NK-92 (cell line): ENCODE measurements around the gene RHOV.

Experiments
- DNase-seq: peaks from one replicate; lab custom pipeline; 2025; ENCODE audit not compliant: unreplicated experiment; lab: John Stamatoyannopoulos, UW

The RHOV gene

DNA sequence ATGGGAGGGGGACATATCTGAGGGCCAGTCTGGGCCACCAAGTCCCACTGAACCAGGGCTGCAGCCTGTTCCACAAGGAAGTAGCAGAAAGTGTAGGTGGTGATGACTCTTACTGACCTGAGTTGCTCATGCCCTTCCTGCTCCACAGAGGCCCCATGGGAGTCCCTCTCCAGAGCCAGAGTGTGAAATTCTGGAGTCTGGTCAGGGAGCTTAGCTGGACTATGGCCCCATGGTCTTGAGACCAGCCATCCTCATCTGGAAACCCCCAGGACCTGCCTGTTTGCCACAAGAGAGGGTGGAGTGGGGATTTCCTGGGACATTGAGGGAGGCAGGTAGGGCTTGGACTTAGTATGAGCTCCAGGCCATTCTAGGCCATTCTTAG lies 27.2 kb downstream of the RHOV start:
- DNase-seq = no peak

DNA sequence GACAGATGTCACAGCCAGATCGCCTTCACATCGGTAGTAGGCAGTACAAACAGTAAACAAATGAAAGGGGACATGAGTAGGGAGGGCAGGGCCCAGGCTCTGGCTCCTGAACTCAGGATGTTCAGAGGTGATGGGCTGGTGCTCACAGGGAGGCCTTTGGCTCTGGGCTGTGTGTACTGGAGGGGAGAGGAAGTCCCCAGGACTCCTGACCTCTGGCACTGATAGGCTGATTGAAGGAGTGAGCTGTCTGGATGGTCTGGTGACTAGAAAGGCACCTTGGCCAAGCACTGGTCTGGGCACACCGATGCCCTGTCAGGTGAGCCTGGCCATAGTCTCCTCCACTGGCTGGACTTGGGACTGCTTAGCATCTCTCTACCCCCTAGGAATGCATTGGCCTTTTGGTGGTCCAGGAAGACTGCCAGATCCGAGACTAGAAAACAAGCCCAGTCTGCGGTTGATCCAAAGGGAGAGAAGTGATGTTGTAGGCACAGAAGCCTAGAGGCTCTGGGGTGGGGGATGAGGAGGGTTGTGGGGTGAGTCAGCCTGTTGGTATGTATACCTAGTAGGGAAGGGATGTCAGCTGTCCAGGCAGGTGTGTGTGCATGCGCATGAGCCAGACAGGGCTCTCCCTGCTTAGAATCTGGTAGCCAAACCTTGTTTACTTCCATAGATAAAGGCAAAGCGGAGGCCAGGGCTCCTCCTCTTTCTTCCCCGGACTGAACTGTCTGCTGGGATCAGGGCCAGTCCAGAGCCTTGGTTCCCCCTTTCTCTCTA lies 28.3 kb downstream of the RHOV start:
- DNase-seq = no peak

DNA sequence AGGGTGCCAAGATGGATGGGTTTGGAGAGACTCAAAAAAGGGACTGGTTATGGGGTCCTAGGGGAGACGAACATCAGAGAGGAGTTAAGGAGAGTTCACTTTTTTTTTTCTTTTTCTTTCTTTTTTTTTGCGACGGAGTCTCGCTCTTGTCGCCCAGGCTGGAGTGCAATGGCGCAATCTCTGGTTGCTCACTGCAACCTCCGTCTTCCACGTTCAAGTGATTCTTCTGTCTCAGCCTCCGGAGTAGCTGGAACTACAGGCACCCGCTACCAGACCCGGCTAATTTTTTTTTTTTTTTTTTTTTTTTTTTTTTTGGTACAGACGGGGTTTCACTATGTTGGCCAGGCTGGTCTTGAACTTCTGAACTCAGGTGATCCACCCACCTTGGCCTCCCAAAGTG lies 29.0 kb downstream of the RHOV start:
- DNase-seq = no peak

DNA sequence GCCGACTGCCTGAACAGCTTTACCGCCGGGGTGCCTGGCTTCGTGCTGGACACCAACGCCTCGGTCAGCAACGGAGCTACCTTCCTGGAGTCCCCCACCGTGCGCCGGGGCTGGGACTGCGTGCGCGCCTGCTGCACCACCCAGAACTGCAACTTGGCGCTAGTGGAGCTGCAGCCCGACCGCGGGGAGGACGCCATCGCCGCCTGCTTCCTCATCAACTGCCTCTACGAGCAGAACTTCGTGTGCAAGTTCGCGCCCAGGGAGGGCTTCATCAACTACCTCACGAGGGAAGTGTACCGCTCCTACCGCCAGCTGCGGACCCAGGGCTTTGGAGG lies 29.4 kb downstream of the RHOV start:
- DNase-seq = no peak

DNA sequence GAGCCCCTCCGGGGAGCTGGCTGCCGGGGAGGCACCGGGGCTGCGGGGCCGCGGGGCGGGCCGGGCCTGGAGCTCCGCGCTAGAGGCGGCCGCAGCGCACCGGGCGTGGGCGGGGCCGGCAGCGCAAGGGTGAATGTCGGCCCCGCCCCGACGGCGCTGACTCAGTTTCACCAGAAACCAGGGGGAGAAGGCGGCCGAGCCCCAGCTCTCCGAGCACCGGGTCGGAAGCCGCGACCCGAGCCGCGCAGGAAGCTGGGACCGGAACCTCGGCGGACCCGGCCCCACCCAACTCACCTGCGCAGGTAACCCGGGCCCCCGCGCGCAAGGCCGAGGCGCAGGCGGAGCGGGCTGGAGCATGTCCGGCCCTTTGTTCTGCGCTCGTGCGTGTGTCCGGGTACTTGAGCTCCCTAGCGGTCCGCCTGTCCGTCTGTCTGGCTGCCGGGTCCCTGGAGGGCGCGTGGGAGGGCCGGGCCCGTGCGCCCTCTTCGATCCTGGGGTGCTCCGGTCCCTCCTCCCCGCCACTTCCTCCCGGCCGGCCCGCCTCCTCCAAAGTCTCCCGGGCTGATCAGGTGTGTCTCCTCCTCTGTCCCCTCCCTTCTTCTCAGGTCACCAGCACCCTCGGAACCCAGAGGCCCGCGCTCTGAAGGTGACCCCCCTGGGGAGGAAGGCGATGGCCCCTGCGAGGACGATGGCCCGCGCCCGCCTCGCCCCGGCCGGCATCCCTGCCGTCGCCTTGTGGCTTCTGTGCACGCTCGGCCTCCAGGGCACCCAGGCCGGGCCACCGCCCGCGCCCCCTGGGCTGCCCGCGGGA lies 29.9 kb downstream of the RHOV start, which contains the start of gene SPINT1:
Gene SPINT1, plus strand, starts transcription at position 164 of the 811 bp plus-strand sequence. Its CDS starts 507 bp downstream, at position 671.
- DNase-seq = no peak

DNA sequence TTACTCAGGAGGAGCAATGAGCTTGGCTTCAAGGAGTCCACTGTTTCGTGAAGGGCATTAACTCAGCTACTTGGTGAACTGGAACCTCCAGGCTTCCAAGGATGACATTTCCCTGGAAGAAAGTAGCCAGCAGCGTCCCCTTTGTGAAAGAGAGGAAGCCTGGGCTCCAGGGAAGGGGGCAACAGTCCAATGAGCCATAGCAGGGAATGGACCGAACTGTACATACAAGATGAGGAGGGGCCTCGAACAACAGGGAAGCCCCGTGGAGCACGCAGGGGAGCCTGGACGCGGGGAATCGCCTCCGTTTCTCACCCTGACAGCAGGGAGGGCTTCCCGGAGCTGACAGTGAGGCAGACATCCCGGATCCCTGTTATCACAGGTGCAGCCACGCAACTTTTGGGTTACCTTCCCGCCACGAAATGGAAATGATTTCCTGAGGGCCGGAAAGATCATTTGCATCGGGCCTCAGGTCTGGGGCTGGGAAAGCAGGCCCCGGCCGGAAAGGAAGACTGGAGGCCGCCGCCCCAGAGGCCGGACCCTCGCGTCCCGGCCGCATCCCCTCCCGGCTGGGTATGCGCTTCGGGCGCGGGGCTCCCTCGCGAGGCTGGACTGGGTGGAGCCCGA lies 30.7 kb downstream of the RHOV start:
- DNase-seq = no peak

DNA sequence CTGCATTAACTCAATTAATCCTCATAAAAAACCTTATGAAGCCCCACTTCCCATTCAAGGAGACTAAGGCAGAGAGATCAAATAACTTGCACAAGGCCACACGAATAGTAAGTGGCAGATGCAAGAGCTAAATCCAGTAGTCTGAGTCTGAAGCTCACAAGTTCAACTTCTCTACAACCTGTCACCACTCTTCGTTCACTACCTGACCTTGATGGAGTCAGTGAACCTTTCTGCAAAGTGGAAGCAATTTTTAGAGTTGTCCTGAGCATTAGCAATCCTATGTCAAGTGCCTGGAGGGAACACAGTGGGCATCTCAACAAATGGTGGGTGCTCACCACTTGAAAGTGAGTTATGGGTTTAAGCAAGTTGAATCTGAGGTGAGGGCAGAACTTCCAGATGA lies 32.3 kb downstream of the RHOV start:
- DNase-seq = no peak

DNA sequence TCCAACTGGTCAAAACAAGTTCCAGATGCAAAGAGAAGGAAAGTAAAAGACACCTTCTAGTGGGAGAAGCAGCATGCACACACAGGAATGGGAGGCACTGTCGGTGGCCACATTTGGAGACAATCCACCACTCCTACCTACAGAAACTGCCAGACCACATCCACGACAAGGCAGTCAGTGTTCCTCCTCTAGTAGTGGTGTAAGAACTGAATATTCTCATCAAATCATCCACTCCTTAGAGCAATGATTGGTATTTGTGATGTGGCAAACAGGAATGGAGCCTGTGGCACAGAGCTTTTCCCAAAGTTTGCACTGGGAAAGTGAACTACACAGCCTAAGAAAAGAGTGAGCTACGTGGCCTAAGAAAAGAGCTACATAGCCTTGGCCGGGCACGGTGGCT lies 35.3 kb downstream of the RHOV start:
- no peak for DNase-seq

DNA sequence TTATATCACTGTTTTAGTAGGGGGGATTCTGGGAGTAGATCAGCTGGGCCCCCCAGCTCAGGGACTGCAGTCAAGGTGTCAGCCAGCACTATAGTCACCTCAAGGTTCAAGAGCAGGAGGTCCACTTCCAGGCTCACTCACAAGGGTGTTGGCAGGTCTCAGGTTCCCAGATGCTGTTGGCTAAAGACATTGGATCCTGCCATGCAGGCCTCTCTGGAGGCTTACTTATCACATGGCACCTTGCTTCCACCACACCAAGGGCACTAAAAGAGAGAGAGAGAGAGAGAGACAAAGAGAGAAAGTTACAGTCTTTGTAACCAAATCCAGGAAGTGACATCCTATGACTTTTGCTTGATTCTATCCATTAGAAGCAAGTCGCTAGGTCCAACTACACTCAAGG lies 38.0 kb downstream of the RHOV start:
- no peak for DNase-seq

DNA sequence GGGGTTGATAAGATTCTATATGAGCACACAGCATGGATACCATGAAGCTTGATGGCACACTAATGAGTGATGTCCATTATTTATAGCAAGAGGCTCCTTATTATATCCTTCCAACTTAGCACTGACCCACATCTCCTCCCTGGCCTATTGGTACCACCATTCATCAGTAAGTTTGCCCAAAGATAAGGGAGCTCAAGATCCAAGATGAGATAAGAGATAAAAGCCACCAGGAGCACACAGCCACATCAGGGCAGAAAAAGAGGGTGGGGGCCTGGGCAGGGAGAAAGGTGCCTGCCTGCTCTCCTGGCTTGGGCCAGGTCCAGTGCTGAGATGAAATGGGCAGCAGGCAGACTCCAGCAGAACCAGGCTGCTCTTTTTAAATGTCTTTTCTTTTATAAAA lies 41.1 kb downstream of the RHOV start:
- DNase-seq = no peak

DNA sequence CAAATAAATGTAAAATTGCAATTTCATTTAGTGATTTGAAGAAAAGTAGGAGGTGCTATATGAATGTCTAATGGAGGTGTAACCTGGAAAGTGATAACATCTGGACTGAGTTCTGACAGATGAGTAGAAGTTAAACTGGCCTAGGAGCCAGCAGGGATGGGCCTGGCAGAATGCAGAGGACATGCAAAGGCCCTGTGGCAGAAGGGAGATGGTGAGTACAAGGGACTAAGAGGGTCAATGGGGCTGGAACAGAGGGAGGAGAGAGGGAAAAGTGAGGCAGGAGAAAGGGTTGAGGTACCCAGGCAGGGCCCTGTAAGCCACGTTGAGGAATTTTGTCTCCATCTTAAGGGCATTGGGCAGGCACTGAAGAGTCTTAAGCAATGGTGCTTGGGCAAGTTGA lies 42.2 kb downstream of the RHOV start:
- no peak for DNase-seq

DNA sequence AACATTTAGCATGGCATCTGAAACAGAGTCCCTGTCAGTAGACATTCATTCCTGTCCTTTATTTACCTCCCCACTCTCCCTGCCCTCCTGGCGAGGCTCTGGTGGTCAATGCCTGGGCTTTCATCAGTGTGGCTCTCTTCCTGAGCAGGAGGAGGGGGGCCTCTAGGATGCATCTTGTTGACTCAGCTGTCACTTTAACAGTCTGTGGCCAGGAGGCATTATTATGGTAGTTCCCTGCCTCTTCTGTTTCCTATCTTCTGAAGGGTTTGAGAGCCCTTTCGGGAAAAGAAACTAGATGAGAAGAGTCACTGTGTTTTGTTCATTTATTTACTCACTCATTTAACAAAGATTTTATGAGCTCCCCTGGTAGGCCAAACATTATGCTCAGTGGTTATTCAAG lies 43.1 kb downstream of the RHOV start:
- no peak for DNase-seq

DNA sequence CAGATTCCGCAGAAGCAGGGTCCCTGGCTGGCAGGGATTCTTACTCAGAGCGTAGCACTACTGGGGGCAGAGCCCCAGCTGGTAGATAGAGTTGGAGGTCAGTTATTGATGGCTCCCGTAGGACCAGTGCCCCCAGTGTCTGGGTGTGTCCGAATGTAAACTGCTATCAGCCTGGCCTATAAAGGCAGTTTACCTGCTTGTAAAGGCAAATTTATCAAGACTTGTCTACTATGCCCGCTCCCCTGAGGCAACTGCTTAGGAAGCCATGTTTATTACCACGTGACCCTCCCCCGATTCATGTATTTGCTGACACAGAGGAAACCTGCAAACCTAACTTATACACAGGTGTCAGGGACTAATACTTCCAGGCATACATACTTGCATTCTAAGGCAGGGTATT lies 44.9 kb downstream of the RHOV start:
- no peak for DNase-seq

DNA sequence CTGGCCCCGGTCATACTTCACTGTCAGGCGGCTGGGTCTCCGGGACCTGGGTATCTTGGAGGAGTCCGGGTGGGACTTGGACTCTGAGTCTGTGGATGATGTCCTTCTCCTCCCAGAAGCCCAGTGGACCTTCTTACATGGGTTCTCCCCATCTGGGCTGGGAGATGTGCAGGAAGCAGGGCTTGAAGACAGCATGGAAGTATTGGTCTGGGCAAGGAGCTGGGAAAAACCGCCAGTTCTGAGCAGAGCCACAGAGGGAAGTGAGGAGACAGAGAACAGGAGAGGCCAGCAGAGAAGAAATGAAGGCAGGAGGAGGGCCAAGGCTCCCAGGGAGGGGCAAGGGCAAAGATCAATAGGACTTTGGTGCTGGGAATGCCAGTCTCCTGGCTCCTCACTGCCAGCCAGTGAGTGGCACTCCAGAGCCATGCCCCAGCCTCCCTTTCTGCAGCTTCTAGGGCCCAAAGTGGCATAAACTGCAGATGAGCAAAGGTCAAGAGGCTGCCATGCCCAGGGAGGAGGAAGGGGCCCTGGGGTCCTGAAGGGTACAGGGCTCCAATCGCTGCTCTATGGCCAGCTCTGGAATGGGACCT lies 45.5 kb downstream of the RHOV start, which contains the start of gene PPP1R14D:
Gene PPP1R14D, minus strand, starts transcription at position 262 of the 590 bp plus-strand sequence. Its CDS starts 67 bp downstream, at position 195.
- DNase-seq = no peak

DNA sequence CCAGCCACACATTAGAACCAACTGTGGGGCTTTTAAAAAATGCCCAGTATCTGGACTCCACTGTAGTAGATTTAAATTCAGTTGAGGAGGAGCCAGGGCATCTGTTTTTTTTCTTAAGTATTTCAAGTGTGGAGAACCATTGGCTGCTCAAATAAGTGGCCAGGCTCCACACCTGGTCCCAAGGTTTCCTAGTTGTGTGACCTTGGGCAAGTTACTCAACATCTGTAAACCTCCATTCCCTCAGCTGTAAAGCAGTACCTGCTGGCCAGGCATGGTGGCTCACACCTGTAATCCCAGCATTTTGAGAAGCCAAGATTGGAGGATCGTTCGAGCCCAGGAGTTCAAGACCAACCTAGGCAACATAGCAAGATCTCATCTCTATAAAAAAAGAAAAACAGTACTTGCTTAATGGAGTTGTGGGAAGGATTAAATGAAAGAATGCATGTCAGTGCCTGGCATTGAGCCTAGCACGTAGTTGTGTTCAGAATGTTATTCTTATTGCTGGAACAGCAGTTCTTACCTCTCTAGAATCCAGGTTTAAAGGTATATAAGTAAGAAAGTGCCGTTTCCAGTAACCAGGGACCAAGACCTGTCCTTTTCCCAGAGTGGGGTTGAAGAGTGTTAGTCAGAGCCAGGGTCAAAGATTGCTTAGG lies 47.5 kb downstream of the RHOV start:
- DNase-seq = no peak

DNA sequence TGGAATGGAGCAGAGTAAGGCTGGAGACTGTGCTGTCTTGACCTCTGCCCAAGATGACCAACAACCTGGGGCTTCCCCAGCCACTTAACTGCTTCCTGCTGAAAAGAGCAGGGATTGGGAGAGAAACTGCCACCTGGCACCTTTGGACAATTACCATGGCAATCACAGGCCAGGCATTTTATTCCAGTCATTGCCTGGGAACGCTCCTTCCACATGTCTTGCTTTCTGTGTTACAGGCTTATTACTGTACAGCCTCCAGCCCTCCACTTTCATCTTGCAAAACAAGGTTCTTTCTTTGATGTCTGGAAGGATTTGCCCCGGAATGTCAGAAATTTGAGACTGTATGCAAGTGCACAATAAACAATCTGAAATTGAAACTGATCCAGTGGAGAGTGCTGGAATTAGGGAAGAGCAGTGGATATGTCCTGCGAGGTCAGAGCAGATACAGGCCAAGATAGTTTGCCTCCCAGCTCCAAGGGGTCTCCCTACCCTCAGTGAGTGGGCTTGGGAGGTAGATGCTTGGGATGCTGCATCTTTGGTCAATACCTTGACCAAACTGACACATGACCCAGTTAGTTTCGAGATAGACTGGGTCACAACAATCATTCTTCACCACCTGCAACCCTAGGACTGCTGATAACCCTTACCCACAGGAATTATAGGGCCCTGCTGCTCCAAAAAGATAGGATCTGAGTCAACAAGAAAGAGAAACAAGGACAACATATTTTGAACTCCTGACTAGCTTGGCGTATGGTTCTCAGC lies 48.2 kb downstream of the RHOV start:
- no peak for DNase-seq

DNA sequence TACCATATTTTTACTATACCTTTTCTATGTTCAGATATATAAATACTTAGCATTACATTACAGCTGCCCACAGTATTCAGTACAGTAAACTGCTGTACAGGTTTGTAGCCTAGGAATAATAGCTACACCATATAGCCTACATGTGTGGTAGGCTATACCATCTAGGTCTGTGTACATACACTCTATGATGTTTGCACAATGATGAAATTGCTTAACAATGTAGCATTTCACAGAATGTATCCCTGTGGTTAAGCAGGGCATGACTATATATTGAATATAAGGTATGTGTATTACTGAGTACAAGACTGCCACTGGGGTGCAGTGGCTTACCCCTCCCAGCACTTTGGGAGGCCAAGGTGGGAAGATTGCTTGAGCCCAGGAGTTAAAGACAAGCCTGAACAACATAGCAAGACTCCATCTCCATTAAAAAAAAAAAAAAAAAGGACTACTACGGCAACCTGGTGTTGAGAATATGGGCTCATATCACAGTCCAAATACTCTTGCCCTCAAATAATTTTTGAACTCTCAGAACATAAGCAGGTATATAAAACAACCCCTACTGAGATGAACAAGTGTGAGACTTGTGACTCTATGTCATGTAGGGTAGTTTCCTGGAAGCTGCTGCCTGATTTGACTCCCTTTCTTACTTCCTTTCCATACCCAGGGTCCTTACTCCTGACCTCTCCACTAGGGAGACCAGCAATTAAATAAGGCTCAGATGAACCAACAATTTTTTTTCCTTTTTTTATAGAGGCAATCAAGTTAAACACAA lies 50.3 kb downstream of the RHOV start:
- DNase-seq = no peak
